HepG2 (cell line): ENCODE measurements around the gene SMCO4. TPM values are rescaled to one million over a fixed set of nuclear protein-coding genes. Genes with fewer than 3 reads are reported as not detected.
A peak's percentile ranks its signal among the peaks of the same experiment; 100 is the strongest.

Experiments used
- ATAC-seq: fragments of 200-7000 bp; cut with Tn5 transposase; 3 replicates; pipeline ENCODE4 v1.9.1; 2020; ENCODE audit warnings: mild to moderate bottlenecking, moderate library complexity
- BruUV-seq: library from RNA; stranded (reverse); fragments of 400-500 nt; replicated peaks from 2 replicates; lab custom pipeline; 2021; lab: Mats Ljungman, UMichigan
- CTCF ChIA-PET: fragments of 300-600 bp; formaldehyde crosslinking; extraction: SDS; loops from one replicate; lab custom pipeline; 2021; ENCODE audit warnings: low total read pairs, inconsistent platforms, low intra/inter-chr PET ratio; lab: Yijun Ruan, JAX
- POLR2A ChIA-PET: fragments of 350-600 bp; sonication (Branson Sonifier 250); formaldehyde crosslinking; loops from one replicate; lab custom pipeline; 2020; ENCODE audit warnings: antibody characterized with exemption, inconsistent platforms; lab: Yijun Ruan, JAX
- DNase-seq: peaks from one replicate; pipeline ENCODE4 v3.0.0-alpha.2; 2015; ENCODE audit warnings: low spot score
- FAIRE-seq: peaks from 3 replicates; lab custom pipeline; 2011; peaks lifted over from hg19 to GRCh38; lab: Jason Lieb, UNC
- H2AFZ ChIP-seq: one replicate; pipeline ENCODE4 v1.6.1; 2011; ENCODE audit warnings: low read length, inconsistent platforms
- H3K27ac ChIP-seq: fragments of 300-600 bp; 3 replicates; pipeline ENCODE4 v1.8.0; 2011; ENCODE audit warnings: mixed run types, mild to moderate bottlenecking, mixed read lengths, low read length, inconsistent platforms; ENCODE audit not compliant: insufficient read depth; ENCODE audit errors: extremely low read length
- H3K27me3 ChIP-seq, 2 experiments: fragments of 200-600 bp in 1 of 2; 2 replicates in 1 of 2; 3 replicates in 1 of 2; pipeline versions ENCODE4 v1.6.0 to v1.8.0; 2011; ENCODE audit warnings: low read length in 2 of 2, mild to moderate bottlenecking in 2 of 2, moderate library complexity in 2 of 2, inconsistent platforms in 1 of 2; ENCODE audit not compliant: insufficient read depth in 2 of 2, control insufficient read depth in 1 of 2
- H3K36me3 ChIP-seq, 2 experiments: fragments of 200-600 bp in 1 of 2; replicated peaks in 1 of 2; 2 replicates in 1 of 2; 3 replicates in 1 of 2; pipeline versions ENCODE4 v1.5.1 to v1.8.0; 2011; ENCODE audit warnings: low read length in 2 of 2, inconsistent platforms in 1 of 2; ENCODE audit not compliant: insufficient read depth in 2 of 2, control insufficient read depth in 1 of 2
- H3K4me1 ChIP-seq: 2 replicates; pipeline ENCODE4 v1.5.1; 2012; ENCODE audit warnings: low read length, inconsistent platforms; ENCODE audit not compliant: insufficient read depth
- H3K4me2 ChIP-seq: 2 replicates; pipeline ENCODE4 v1.6.0; 2011; ENCODE audit warnings: low read depth, low read length, inconsistent platforms
- H3K4me3 ChIP-seq, 3 experiments: fragments of 200-600 bp in 1 of 3; sonication (generic), shearing (Covaris generic) in 1 of 3; replicated peaks in 1 of 3; 2 replicates each; pipeline ENCODE4 v1.5.1; 2011 to 2016; ENCODE audit warnings: low read length in 3 of 3, inconsistent platforms in 2 of 3, low read depth in 2 of 3, mild to moderate bottlenecking in 2 of 3, control low read depth in 1 of 3, mixed read lengths in 1 of 3; ENCODE audit not compliant: insufficient read depth in 1 of 3
- H3K79me2 ChIP-seq: one replicate; pipeline ENCODE4 v1.6.1; 2011; ENCODE audit warnings: low read length, inconsistent platforms; ENCODE audit not compliant: insufficient read depth
- H3K9ac ChIP-seq: 2 replicates; pipeline ENCODE4 v1.6.0; 2011; ENCODE audit warnings: mild to moderate bottlenecking, low read depth, low read length, inconsistent platforms; ENCODE audit not compliant: insufficient read depth
- H3K9me3 ChIP-seq: 2 replicates; pipeline ENCODE4 v1.5.1; 2012; ENCODE audit warnings: mild to moderate bottlenecking, low read length
- H4K20me1 ChIP-seq: 2 replicates; pipeline ENCODE4 v1.6.0; 2011; ENCODE audit warnings: inconsistent platforms, mild to moderate bottlenecking, low read length, moderate library complexity; ENCODE audit not compliant: insufficient read depth
- ATF7 ChIP-seq, 2 experiments: fragments of 450-650 bp in 1 of 2; sonication (generic) in 1 of 2; formaldehyde crosslinking in 1 of 2; IDR thresholded peaks; 2 replicates each; pipeline versions ENCODE4 v1.4.0 to v1.6.1; 2016 to 2020; ENCODE audit warnings: antibody characterized with exemption in 1 of 2, mild to moderate bottlenecking in 1 of 2, missing genetic modification reagents in 1 of 2
- CREB1 ChIP-seq, 2 experiments: fragments of 450-650 bp in 1 of 2; IDR thresholded peaks; 2 replicates each; pipeline ENCODE4 v1.6.1; 2016 to 2017; ENCODE audit warnings: control low read depth in 1 of 2, mild to moderate bottlenecking in 1 of 2, missing compliant biosample characterization in 1 of 2, missing genetic modification characterization in 1 of 2
- ZNF142 ChIP-seq: sonication (generic); formaldehyde crosslinking; IDR thresholded peaks from 2 replicates; pipeline ENCODE4 v1.4.0; 2020; ENCODE audit warnings: missing genetic modification reagents
- WGBS: methylation state at CpG from one replicate; pipeline ENCODE4 v1.1.6; 2017; ENCODE audit warnings: low lambda C conversion rate; 5-methylcytosine and 5-hydroxymethylcytosine counted together
- in situ Hi-C: cut with HindIII; loops from 2 replicates; pipeline ENCODE4 v1.10.0; 2017; ENCODE audit warnings: low pct_unique_long_range_greater_than_20kb; ENCODE audit not compliant: extremely low pct_ligation_motif_present
- intact Hi-C: fragments of 100-400 bp; cut with micrococcal nuclease; formaldehyde crosslinking; loops from one replicate; pipeline ENCODE4 v1.10.0; 2022; ENCODE audit not compliant: unreplicated experiment
- polyA plus RNA-seq, 8 experiments: library from polyadenylated mRNA; depleted of rRNA in 3 of 8; stranded (reverse) in 7 of 8; unstranded in 1 of 8; fragments of >200 nt; fragmentation: Illumina TruSeq in 4 of 8; extraction: Trizol in 4 of 8; gene quantifications; 2 replicates each; pipeline versions ENCODE4 v1.2.1 to v1.2.3, GENCODE V29; 2011 to 2016; ENCODE audit warnings: low read depth in 4 of 8, missing spikeins in 1 of 8, mixed read lengths in 1 of 8; ENCODE audit not compliant: insufficient read depth in 1 of 8
- total RNA-seq, 5 experiments: library from RNA; depleted of rRNA; stranded (reverse); fragments of >200 nt; fragmentation: Illumina TruSeq; extraction: Trizol; gene quantifications; 2 replicates each; pipeline ENCODE4 v1.2.3, GENCODE V29; 2016; ENCODE audit warnings: low read depth in 1 of 5

The SMCO4 gene
- total and polyA plus RNA-seq, 2 of the 13 experiments (the other 11 are each of a cell fraction or from before 2014, with no cell fraction given), result 10.6 to 28.5 TPM

- TF ChIP-seq ATF7 (IDR thresholded peaks at IDR 0.05) (peak; percentile 26; the same call in 1 of the 2 replicates), ATF7 (CRISPR knock-in tag; IDR thresholded peaks at IDR 0.05) (no peak), ZNF142 (CRISPR knock-in tag) (no peak), CREB1 (IDR thresholded peaks at IDR 0.05) (0 out of 2 replicates have a peak, but pooled peaks have one; percentile 13), CREB1 (CRISPR knock-in tag; IDR thresholded peaks at IDR 0.05) (no peak)
- TF ChIP-seq, all 625 proteins: peak for 2
- no TSS peak for BruUV-seq
- no peaks in the 10 kb centered on the region for H3K9me3 ChIP-seq
- H3K4me3 ChIP-seq, result no peak overlapping the region
- no peaks in the 10 kb centered on the region for H3K27me3 ChIP-seq
- DNase-seq (no peak), FAIRE-seq (no peak), ATAC-seq (no peak)
- H3K36me3 ChIP-seq, result no peaks in the 10 kb centered on the region; a peak in 1 of 5 replicates
- no peaks in the 10 kb centered on the region for H4K20me1 ChIP-seq
- ChIA-PET POLR2A (no interaction called here), CTCF (no interaction called here)
- no peak overlapping the region for H3K27ac ChIP-seq
- WGBS, result 93% methylated on average over 4 of the region's 4 CpGs
- H2AFZ ChIP-seq, result no peak overlapping the region
- in situ Hi-C loops (no loop called here), intact Hi-C loops (no loop called here)
- H3K79me2 ChIP-seq, result peaks cover 4% of the 10 kb centered on the region
- H3K4me1 ChIP-seq, result no peaks in the 10 kb centered on the region
- H3K4me2 ChIP-seq, result no peak overlapping the region
- H3K9ac ChIP-seq, result no peak overlapping the region
Observed at GRCh38 chr11:93512073-93512475, 31.1 kb downstream of the SMCO4 start.
